Measurements from ENCODE around the gene PLCB4.

The PLCB4 gene

DNA sequence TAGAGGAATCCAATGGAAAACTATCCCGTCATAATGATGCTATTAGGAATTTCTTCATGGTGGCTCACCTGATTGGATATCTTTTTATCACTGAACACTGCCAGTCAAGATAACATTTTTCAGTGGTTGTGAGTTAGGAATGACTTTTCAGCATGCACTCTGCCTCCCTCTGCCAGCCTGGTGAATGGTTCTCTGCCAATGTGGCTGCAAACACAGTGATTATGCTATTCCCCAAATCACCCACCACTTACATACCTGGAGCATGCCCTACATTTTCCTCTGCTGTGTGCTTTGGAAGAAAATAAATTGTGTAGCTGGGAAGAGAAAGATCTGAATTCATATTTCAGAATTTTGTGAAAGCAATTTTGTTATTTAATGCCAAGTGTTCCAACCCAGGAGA is 342.9 kb downstream of the PLCB4 start:
- DNase-seq = no peak

DNA sequence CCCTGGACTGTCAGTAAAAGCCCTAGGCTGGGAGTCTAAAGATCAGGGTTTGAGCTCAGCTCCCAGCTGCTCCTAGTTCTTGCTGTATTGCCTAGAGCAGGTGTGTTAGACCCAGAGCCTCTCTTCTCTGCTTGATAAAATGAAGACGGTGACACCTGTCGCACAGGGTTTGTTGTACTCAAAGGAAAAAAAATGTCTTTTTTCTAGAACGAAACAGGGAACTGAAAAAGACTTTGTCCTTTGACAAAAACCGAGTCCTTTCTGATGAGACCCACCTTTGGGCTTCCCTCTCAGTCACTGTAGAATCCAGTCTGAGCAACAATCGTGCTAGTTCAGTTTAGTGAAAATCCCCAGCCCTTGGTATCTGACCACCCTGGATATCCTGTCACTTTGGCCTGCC is 343.4 kb downstream of the PLCB4 start:
- no peak for DNase-seq

DNA sequence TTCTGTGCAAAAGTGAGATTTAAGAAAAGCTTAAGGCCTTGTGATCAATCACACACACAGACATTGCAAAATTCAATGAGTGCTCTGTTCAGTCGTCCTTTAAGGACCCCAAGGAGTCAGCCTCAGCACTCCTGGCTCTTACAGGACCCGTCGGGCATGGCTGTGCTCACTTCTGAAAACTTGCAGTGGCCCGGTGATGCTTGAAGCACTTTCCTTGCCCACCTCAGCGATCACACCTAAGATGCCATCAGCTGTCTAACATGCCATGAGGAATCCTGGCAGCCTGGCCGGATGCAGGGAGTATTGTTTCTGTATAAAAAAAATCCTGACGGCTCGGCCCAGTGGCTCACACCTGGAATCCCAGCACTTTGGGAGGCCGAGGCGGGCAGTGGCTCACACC is 344.1 kb downstream of the PLCB4 start:
- no peak for DNase-seq

DNA sequence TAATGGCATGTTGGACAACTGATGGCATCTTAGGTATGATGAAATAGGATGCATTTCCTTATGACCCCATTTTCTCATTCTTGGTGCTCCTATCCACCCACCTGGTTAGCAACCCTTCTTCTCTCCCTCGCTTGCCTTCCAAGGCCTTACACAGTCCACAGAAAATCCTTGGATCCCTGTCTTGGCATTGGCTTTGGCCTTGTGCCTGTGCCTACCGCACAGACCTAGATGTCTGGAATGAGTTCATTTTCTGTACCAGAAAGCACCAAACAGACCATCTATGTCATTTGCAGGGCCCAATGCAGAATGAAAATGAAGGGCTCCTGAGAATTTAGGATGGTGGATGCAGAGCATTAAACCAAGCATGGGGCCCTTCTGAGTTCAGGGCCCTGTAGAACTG is 346.5 kb downstream of the PLCB4 start:
- DNase-seq = no peak

DNA sequence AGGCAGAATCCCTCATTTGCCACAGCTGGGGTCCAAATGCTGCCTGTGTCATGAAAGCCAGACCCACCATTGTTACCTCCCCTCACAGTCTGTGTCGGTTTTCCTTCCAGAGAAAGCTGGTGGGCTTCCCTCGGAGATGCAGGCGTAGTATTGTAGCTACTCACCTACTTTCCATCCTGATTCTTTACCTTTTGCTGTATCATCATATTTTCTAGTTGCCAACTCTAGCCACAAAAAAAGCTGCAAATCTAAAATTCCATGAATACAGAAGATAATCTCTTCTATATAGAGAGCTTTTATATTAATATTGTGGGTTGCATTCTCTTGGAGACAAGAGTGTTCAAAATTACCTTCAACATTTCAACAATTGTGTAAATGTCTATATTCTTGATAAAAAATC is 347.5 kb downstream of the PLCB4 start:
- DNase-seq = no peak

DNA sequence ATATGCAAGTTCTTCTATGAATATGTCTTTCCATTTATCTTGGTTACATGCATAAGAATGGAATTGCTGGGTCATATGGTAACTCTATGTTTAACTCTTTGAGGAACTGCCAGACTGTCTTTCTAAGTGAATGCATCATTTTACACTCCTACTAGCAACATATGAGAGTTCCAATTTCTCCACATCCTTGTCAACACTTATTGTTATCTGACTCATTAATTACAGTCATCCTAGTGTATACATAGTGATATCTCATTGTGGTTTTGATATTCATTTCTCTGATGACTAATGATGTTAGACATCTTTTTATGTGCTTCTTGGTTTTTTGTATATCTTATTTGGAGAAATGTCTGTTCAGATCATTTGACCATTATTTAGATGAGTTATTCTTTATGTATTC is 348.8 kb downstream of the PLCB4 start:
- no peak for DNase-seq

DNA sequence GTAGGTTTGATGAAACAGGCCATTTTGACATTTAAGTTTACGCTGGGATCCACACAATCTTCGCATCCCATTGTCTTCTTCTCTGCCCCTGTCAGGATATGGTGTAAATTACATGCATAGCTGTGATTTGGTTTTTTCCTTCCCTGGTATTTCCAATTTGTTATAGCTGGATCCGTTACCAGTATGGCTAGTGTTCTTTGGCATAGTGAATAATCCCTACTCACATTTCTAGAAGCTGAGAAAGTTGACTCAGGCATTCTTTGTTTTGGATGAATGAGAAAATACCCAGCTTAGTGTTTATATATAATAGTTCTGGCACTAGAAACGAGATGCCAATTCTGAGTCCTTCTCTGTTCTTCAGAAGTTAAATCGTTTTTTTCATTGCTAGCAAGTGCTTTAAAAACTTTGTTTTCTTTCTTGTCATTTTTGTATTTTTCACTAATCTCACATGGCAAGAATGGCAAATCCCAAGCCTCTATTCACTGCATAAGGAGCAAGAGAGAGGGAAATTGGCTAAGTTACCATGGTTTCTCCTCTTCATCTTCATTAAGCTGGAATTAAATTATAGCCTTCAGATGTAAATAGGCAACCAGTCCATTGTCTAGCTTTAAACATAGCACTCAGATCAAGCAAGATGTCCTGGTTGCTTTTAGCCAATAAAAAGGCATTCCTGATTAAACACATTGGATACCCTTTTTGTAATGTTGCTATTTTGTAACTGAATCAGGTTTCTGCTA is 353.6 kb downstream of the PLCB4 start:
- DNase-seq = no peak

DNA sequence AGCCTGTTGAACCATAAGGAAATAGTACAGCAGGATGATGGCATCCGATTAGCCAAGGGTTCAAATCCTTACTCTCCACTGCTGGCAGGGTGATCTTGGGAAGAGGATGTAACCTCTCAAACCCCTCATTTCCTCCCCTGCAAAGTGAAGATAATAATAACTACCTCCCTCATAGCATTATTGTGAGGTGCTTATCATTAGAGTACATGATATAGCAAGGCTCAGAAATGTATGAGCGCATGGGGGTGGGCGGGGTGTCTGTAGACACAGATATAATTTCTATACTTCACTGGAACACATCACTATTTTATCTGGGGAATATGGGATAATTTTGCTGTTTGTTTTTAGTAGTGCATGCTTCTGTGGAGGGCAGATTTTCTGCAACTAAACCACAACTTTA is 355.7 kb downstream of the PLCB4 start:
- DNase-seq = no peak

DNA sequence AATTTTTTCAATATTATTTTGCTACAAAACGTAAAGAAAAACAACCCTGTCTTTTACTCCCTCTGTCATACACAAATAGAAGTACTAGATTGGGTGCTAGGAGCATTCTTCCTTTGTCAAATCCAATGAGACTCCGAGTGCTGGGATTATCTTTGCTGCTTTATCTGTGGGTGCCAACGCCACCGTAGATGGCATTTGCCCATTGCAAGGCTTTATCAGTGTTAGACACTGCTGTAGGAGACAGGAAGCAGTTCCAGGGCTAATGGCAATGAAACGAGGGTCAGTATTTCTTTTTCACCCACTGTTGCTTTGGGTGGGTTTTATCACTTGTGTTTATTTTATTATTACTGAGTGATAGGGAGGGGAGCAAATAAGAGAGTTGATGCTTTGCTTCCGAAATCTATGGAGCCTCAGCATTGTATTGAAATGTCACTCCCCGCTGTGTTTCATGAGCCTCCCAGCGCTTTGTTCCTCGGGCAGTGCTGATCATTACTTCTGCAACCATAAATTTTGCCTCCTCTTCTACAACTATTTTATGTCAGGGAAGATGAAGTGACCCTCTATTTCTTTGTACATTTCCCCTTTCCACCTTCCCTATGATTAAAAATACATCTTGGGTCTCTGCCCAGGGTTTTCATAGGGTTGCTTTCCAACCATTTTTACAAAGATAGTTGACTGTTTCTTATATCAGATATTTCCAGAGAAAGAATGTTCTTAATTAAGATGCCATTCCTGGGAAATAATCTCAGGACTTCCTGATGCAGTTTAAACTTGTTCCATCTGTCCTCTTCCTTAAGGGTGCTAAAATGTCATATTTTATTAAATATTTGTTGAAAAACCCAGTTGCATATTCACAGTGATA is 358.8 kb downstream of the PLCB4 start:
- DNase-seq = no peak

DNA sequence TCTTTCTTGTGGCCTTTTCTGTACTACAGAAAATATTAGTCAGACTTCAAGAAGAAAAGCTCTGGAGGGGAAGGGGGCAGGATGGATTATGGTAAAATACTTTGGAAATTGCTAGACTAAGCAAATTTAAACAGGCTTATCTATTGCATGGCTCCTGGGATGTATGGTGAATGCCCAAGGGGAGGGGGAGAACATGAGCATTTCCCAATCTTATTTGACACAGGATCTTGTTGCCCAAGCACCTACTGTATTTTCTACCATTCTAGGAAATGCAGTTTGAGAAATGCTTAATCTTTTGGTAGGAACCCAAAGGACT is 359.4 kb downstream of the PLCB4 start:
- no peak for DNase-seq

DNA sequence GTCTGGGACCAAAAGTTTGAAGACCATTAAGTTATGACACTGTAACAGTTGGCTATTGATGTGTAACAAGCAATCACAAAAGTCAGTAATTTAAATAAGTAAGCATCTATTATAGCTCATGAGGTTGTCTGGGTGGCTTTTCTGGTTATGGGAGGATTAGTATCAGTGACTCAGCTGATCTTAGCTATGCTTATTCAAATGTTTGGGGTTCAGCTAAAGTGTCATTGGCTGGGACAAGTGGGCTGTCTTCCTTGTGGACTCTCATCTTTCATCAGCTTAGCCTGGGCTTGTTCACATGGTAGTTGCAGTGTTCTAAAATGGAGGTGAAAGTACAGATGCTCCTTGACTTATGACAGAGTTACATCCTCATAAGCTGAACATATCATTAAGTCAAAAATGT is 370.9 kb downstream of the PLCB4 start:
- DNase-seq = no peak

DNA sequence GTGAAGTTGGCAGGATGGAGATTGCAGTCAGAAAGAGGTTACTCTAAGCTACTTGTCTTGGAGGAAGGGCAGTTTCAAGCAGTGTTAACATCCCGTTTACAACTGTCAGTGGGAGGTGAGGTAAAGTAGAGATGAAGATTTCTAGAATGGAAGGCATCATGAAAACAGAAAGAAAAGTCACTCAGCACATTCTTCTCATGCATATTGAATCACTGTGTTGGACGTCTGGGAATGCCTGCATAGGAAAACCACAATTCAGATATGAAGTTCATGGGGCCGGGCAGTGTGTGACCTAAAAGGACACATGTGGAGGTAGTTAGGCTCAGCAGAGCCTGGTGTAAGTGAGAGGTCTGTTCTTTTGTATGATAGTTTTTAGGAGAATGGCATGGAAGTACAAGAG is 372.0 kb downstream of the PLCB4 start:
- DNase-seq = no peak

DNA sequence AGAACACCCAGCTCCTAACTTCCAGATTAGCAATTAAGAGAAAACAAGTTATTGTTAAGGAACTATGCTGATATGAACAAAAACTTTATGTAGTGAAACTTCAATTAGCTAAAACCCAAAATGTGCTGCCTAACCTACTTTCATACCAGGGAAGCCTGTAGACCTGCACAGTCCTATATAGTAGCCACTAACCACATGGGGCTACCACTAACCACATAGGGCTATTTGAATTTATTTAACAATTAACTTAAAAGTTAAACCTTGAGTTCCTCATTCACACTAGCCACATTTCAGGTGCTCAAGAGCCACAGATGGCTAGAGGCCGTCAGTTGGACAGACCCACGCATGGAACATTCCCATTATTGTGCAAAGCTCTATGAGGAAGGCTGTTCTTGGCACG is 373.1 kb downstream of the PLCB4 start:
- DNase-seq = no peak

DNA sequence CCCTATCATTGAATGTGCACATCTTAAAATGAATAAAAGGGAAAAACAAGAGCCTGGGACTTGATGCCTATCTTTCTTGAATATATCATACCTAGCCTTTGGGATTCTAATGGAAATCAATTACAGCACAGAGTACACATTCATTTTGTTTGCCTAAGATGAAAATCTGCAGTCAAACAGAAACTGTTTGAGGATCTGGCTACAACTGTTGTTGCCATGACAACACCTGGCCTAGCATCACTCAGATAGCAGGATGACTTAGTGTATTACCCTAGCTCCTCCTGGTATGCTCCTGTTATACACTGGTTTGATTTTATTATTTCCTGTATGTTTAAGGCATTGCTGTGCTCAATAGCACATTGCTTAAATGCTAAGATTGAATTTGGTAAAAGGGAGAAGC is 374.0 kb downstream of the PLCB4 start:
- no peak for DNase-seq

DNA sequence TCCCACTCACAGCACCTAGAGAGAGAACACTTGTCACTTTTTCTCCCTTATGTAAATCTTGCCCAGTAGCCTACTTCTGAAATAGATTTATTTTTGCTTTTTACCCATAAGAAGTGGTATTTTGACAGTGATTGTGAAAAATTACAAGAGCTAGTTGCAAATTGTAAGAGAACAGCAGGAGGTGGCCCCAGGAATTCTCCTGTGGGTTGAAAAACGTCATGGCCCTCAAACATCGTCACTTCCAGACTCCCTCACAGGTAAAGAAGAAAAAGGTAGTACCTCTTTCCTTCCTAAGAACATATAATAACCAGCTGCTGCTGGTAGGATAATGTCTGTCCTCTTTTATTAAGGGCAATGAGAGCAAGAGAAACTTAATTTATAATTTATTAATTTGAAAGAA is 376.0 kb downstream of the PLCB4 start:
- DNase-seq = no peak

DNA sequence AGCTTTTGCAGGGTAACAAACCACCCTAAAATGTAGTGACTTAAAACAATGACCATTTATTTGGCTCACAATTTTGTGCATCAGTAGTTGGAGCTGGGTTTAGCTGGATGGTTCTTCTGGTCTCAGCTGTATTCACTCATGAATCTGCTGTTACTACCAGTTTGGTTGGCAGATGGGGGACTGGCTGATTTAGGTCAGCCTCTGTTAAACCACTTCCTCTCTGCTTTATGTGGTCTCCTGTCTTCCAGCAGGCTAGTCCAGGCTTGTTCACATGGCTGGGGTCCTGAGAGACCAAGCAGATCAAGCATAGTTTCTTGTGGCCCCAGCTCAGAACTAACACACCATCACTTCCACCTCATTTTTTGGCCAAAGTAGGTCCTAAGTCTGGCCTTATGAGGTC is 378.3 kb downstream of the PLCB4 start:
- DNase-seq = no peak

DNA sequence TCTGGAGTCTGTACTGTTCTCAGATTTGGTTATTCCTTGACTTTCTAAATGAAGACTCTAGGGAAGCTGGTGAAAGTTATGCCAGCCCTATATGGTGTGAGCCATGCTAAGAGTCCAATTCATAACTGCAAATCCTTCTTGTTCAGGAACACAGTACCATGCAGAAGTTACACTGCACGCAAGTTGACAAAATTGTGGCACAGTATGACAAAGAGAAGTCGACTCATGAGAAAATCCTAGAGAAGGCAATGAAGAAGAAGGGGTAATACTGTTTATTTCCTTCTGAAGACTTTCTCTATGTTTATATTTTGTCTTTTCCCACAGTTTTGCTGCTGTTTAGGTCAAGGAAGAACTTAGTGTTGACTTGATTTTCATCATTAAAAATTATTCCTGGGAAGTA is 384.3 kb downstream of the PLCB4 start:
- DNase-seq = no peak

DNA sequence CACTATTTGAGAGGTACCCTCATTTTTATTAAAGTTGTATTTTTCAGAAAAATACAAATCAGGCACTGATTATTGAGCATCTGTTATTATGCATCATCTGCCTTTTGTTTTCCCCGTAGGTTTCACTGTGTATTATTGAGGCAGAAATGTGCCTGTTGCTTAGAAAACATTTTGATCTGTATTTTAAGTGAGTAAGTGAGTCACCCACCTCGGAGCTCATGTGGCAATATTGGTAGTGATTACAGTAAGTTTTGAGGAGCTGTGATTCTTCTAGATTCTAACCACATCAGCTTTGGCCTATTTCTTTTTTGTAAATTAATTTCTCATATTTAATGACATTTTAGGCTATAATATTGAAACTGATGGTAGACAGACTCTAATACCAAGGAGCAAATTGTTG is 385.9 kb downstream of the PLCB4 start:
- DNase-seq = no peak

DNA sequence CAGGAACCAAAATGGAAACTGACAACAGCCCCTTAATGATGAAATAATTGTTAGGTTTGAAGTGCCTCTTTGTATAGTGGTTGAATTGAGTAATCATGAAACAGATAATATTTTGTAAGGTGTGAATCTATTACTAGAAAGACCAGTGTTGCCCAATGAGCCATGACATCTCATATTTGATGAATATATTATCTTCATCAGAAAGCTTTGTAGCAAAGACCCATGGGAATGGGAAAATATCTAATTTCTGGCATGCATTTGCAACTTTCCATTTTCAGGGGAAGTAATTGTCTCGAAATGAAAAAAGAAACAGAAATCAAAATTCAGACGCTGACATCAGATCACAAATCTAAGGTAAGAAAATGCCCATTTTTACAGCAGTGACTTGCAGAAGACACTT is 388.2 kb downstream of the PLCB4 start:
- DNase-seq = no peak

DNA sequence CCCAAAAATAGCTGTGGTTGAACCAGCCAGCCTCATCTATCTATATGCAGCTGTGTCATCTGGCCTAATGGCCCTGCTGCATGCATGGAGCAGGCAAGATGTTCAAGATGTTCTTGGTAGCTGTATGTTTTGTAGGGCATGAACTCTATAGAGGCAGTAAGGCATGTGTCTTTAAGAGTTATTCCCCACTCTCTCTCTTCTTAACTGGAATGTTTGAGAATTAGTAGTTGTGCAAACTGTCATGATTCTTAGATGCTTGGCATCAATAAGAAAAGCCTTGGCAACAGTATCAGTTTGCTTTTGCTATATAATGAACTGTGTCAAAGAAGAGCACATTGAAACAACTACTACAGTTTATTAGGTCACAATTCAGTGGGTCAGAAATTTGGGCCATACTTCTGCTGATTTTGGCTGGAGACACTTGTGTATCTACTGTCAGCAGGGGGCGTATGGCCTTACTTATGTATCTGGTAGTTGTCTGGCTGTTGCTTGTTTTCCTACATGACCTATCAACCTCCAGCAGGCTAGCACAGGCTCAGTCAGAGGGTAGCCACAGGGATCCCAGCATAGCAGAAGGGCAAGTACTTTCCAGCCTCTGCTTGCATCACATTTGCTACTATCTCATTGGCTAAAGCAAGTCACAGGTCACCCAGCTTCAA is 389.4 kb downstream of the PLCB4 start:
- DNase-seq = no peak

DNA sequence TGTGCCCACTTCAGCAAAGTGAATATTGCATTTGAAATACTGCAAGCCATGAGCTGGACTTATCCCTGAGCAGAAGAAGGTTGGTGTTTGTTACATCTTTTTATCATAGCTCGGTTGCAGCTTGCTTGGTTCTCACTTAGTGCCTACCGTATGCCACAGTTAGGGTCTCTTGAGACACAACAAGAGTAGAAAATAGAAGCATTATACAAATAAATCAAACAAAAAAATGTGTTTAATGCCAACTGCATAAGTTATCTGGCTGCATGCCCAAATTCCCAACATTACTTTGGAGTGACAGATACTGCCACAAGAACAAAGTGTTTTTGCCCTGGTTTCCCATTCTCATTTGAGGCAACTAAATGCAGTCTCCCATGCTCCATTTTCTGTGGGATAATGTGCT is 391.6 kb downstream of the PLCB4 start:
- DNase-seq = no peak

DNA sequence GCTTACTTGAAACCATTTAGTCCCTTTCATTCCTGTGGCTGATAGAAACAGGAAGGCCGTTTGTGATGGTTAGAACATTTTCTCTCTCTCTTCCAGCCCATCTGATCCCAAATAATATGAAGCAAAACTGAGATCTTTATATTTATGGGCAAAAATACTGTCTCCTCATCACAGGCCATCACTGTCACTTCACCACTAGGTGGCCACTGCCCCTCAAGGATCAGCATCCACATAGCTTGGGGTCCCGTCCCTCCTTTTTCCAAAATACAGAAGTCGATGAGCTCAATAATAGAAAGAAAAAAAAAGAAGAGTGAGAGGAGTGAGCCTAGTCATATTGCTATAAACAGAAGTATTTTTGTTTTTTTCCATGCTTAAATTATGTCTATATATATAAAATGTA is 399.1 kb downstream of the PLCB4 start:
- DNase-seq = no peak

DNA sequence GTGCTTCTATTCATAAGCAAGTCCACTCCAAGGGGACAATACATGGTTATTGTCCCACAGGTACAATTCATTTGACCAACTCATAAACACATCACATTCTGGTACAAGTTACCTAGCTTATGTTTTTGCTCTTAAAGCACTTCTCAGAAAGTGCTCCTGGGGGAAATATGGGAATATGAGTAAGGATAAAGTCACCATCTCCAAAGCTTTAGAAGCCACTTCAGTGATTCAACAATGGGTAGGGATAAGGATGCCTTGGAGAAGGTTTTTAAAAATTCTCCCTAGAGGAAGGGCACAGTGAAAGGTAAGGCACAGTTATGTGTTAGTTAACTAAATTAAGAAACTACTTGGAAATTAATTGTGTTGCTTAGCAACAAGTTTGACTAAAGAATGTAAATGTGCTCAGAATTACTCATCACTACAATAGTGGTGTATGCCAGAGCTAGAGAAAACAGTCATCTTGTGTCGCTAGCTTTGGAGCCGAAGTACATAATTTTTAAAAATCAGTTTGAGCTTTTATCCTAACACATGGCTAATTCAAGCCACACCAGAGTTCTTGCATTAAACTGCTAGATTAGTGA is 406.0 kb downstream of the PLCB4 start:
- DNase-seq = no peak

DNA sequence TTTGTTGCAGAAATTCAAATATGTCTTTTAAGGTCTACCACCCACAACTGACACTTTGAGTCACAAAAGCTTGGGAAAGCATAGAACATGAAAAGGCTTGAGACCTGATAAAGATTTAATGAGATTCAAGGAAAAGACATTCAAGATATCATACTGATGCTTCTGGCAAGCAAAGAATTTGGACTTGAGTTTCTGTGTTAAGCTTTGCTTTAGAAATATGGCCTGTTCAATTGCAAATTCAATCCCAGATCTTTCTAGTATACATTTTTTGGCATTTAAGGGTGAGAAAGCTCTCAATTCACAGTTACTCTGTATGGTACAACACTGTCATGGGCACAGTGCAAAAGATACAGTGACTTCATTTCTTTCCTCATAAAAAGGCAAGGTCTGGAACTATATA is 406.6 kb downstream of the PLCB4 start:
- no peak for DNase-seq

All from activated CD4-positive, CD25-positive, alpha-beta regulatory T cell treated with anti-CD3 and anti-CD28 coated beads, Interleukin-2, amount 50 U/mL, for 72 hours (primary cell).